ENCODE data around the gene CARMIL1. TPM values are rescaled to one million over a fixed set of nuclear protein-coding genes. Genes with fewer than 3 reads are reported as not detected.

The CARMIL1 gene
- total and polyA plus RNA-seq, 2 of the 8 experiments (the other 6 are each of a cell fraction or from before 2014, with no cell fraction given), result 20.3 to 40.4 TPM

- Histone ChIP-seq H3K4ac (replicated peaks; ENCODE audit: insufficient read length, low read depth, low read length) (no peak overlapping the region), H3K9me3 (ENCODE audit: insufficient read depth in 2 of 2, low read depth in 1 of 2, low read length in 1 of 2) (no peaks in the 10 kb centered on the region), H3K79me1 (ENCODE audit: low read depth, low read length) (peaks cover 8% of the 10 kb centered on the region), H3K14ac (ENCODE audit: insufficient read length) (no peak overlapping the region), H2AFZ (ENCODE audit: low read length) (no peak overlapping the region), H3K36me3 (ENCODE audit: control insufficient read depth in 2 of 4, insufficient read depth in 4 of 4, low read length in 3 of 4) (no peaks in the 10 kb centered on the region), H2BK20ac (ENCODE audit: low read length) (no peak overlapping the region), H2BK5ac (ENCODE audit: low read depth, low read length) (no peak overlapping the region), H3K9ac (replicated peaks in 1 of 4; ENCODE audit: extremely low read depth in 1 of 4, low read depth in 3 of 4, low read length in 3 of 4) (no peak overlapping the region), H4K8ac (ENCODE audit: extremely low read depth, insufficient read depth, low read length) (no peak overlapping the region), H2BK15ac (ENCODE audit: low read length) (no peak overlapping the region), H3K4me1 (replicated peaks in 1 of 4; ENCODE audit: control insufficient read depth in 3 of 4, insufficient read depth in 4 of 4, low read length in 3 of 4) (peaks cover 3 to 29% (median 13%) of the 10 kb centered on the region in 4 experiments; a peak in 6 of 7 replicates), H3K23me2 (ENCODE audit: low read depth, low read length) (no peaks in the 10 kb centered on the region), H3K4me2 (ENCODE audit: insufficient read depth in 1 of 2, low read depth in 2 of 2, low read length in 2 of 2) (no peak overlapping the region), H3K79me2 (ENCODE audit: control insufficient read depth in 1 of 2, insufficient read depth in 2 of 2, low read length in 2 of 2) (peaks cover 4 to 100% of the 10 kb centered on the region in 2 experiments), H3K4me3 (ENCODE audit: extremely low read depth in 1 of 4, insufficient read depth in 2 of 4, low read depth in 3 of 4, low read length in 4 of 4) (no peak overlapping the region), H2BK12ac (ENCODE audit: low read depth, low read length) (no peak overlapping the region), H4K91ac (replicated peaks; ENCODE audit: insufficient read length, low read length) (no peak overlapping the region), H3K27me3 (replicated peaks in 1 of 4; ENCODE audit: control insufficient read depth in 3 of 4, extremely low read depth in 1 of 4, insufficient read depth in 3 of 4, low read length in 3 of 4) (no peaks in the 10 kb centered on the region), H3K18ac (ENCODE audit: extremely low read depth, low read length) (peak overlapping the region; percentile 20; the same call in 1 of the 2 replicates), H2AK5ac (ENCODE audit: low read depth, low read length) (no peak overlapping the region), H3K56ac (replicated peaks; ENCODE audit: insufficient read length, low read depth, low read length) (no peak overlapping the region), H4K5ac (ENCODE audit: insufficient read length, low read depth, low read length) (no peak overlapping the region), H3K27ac (ENCODE audit: low read depth, low read length) (no peak overlapping the region), H4K20me1 (replicated peaks in 1 of 2; ENCODE audit: control insufficient read depth in 1 of 2, insufficient read depth in 2 of 2, low read length in 2 of 2) (peaks cover 4 to 10% of the 10 kb centered on the region in 2 experiments), H3K23ac (ENCODE audit: insufficient read length) (no peak overlapping the region), H2BK120ac (replicated peaks; ENCODE audit: low read depth, low read length) (no peak overlapping the region)
- DNase-seq (ENCODE audit: low read depth in 1 of 2, low spot score in 2 of 2) (no peak), FAIRE-seq (no peak)
- ChIA-PET POLR2A (ENCODE audit: partially characterized antibody) (no interaction called here), CTCF (ENCODE audit: partially characterized antibody) (interaction anchor here (1.2 kb wide), 1 partner anchor 18 kb away, joined by 3 read pairs; no protein-coding TSS in a partner anchor)
- WGBS, 2 experiments (ENCODE audit: extremely low coverage in 1 of 2, insufficient coverage in 1 of 2, insufficient read length in 1 of 2, insufficient replicate concordance in 2 of 2, low coverage in 1 of 2, low lambda C conversion rate in 2 of 2, missing lambda C conversion rate in 1 of 2), result 73% methylated on average over 3 of the region's 3 CpGs; no CpG with 5 or more reads in 1 of the 2 experiments
- TF ChIP-seq SP1 (IDR thresholded peaks at IDR 0.05; ENCODE audit: low read depth, low read length), result no peak
- no peak for TF ChIP-seq TEAD4 (IDR thresholded peaks at IDR 0.05; ENCODE audit: low read depth, low read length)
- TF ChIP-seq NRF1 (IDR thresholded peaks at IDR 0.05; ENCODE audit: low read depth, low read length), result no peak
- TF ChIP-seq RNF2 (IDR thresholded peaks at IDR 0.05; ENCODE audit: borderline replicate concordance, low read depth, low read length, missing control alignments, poor library complexity, severe bottlenecking), result no peak
- no peak for TF ChIP-seq CBX8 (IDR thresholded peaks at IDR 0.05; ENCODE audit: borderline replicate concordance, low read depth, low read length)
- TF ChIP-seq ATF3 (IDR thresholded peaks at IDR 0.05; ENCODE audit: insufficient read depth, low read depth, low read length), result no peak
- TF ChIP-seq KDM1A (IDR thresholded peaks at IDR 0.05; ENCODE audit: borderline replicate concordance, low read length), result no peak
- no peak for TF ChIP-seq TCF12 (IDR thresholded peaks at IDR 0.05; ENCODE audit: low read depth, low read length)
- TF ChIP-seq SAP30 (IDR thresholded peaks at IDR 0.05; ENCODE audit: insufficient read depth, insufficient replicate concordance, low read length), result no peak
- no peak for TF ChIP-seq RXRA (IDR thresholded peaks at IDR 0.05; ENCODE audit: insufficient read depth, low read depth, low read length)
- TF ChIP-seq TAF1 (IDR thresholded peaks at IDR 0.05; ENCODE audit: low read depth, low read length), result no peak
Observed at GRCh38 chr6:25332165-25332564, 53.0 kb downstream of the CARMIL1 start.

All from H1 (cell line).